Nucleus accumbens (tissue), 56 donors: ENCODE results near the gene RAD51AP2.

Experiments
- DNase-seq, 56 donors: peaks; one replicate each; lab custom pipeline; 2025; lab: John Stamatoyannopoulos, UW

RAD51AP2 gene

DNA sequence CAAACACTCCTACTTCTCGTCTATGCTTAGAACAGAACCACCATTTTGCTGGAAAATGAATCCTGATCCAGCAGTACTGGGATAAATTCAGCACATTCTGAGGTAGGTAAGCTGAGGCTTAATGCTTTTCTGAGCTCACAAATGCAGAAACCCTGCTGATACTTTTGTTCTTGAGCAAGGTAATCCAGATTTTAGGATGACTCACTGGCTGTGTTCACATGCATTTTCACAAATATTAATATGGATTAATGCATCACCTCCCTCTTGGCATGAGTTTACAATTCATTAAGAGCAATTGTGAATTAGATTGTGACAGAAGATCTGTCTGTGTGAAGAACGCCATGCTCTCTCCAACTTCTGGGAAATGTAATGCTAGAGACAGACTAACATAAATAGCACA, 42.2 kb downstream of the RAD51AP2 start:
- DNase-seq = no peak

DNA sequence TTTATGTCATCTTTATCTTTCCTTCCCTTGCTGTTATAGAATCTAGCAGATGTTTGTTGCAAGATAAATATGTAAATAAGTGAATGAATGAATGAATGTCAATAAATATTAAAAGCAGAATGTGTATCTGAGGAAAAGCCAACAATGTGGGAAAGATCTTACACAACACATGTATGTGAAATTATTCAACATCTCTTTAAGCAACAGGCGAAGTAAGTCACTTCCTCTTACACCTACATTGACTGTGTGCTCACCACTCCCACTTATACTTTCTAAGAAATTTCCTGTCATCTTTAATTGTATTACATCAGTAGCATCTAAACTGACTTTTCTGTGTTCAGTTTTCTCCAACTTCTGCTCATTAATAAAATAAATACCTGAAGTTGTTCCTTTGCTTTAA, 43.0 kb downstream of the RAD51AP2 start:
- no peak for DNase-seq

DNA sequence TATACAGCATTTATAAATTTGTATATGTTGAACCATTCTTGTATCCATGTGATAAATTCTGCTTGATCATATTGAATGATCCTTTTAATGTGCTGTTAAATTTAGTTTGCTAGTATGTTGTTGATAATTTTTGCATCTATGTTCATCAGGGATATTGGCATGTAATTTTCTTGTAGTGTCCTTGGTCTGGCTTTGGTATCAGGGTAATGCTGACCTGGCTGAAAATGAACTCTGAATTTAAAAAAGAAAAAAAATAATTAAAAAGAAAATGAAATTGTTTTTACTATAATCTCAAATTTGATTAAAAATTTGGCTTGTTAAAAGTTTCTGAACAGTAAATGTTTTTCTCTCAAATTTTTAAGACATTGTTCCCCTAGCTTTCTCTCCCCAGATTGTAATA, 46.3 kb downstream of the RAD51AP2 start:
- no peak for DNase-seq

DNA sequence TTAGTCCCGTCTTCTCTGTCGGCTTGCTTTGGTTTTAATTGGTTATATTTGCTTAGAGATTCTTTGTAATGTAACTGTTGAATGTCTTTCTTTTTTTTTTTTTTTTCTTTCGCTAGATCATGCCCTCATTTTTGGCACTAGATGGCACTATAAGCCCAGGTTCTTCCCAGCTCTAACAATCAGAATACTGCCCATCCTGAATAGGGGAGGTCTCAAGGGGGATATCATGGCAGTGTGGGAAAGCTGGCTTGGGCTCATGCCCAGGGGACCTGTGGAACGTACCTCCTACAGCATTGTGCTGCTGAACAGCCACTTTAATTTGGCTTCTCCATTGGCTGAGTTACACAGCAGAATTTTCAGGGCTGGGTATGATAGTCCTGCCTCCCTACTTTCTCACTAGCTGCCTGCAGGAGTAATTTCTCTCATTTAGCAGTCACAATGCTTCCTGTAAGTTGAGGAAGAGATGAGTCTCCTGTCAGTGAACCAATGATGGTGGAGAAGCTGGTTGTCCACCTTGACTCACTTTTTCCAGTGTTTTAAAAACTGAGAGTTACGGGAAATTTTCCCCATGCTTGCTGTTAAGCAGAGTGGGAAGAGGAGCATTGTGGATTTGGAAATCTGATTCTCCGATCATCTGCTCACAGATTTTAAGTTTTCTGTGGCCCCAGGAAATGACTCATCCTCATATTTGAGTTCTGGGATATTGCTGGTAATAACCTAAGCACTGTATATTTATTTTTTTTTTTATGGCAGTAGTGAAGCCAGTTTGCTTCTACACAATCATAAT, 47.2 kb downstream of the RAD51AP2 start:
- DNase-seq = no peak

DNA sequence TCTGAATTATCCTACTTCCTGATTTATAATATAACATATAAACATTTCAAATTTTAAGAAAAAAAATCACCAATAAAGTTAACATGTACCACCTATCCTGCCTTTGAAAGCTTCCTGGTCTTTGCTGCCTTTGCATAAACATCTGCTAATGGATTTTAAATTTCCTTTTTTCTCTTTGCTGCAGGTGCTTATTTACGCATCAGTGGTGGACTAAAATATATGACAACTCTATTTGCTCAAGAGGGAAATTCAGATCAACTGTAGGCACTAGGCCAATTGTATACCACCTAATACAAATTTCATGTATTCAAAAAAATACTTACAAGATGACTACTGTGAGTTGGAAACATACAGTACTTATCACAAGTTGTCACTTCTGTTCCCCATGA, 57.2 kb downstream of the RAD51AP2 start:
- no peak for DNase-seq
